Activated B cell treated with CpG ODN at 0.5 μM for 24 hours (primary cell): ENCODE measurements around the gene FSD1L. TPM values are rescaled to one million over a fixed set of nuclear protein-coding genes. Genes with fewer than 3 reads are reported as not detected.
A peak's percentile ranks its signal among the peaks of the same experiment; 100 is the strongest.

Experiments used
- ATAC-seq: fragments of 200-7000 bp; cut with Tn5 transposase; one replicate; pipeline ENCODE4 v1.10.0; 2021; ENCODE audit warnings: low read depth, mild to moderate bottlenecking, moderate library complexity
- CTCF ChIA-PET: fragments of 350-600 bp; sonication (Branson Sonifier 250); formaldehyde crosslinking; loops from one replicate; lab custom pipeline; 2021; ENCODE audit warnings: antibody characterized with exemption; lab: Charles Lee
- POLR2A ChIA-PET: fragments of 350-600 bp; sonication (Branson Sonifier 250); formaldehyde crosslinking; loops from one replicate; lab custom pipeline; 2021; ENCODE audit warnings: antibody characterized with exemption; lab: Charles Lee
- DNase-seq: peaks from one replicate; pipeline ENCODE4 v3.0.0; 2022
- H3K27ac Mint-ChIP-seq: one replicate; pipeline ENCODE4 v1.8.0; 2020; ENCODE audit warnings: mixed read lengths
- H3K27me3 Mint-ChIP-seq: one replicate; pipeline ENCODE4 v1.8.0; 2021; ENCODE audit warnings: mixed read lengths
- H3K36me3 Mint-ChIP-seq: one replicate; pipeline ENCODE4 v1.8.0; 2021; ENCODE audit warnings: low read depth, mixed read lengths
- H3K4me1 Mint-ChIP-seq: one replicate; pipeline ENCODE4 v1.8.0; 2021; ENCODE audit warnings: mixed read lengths
- H3K4me3 Mint-ChIP-seq: one replicate; pipeline ENCODE4 v1.8.0; 2020; ENCODE audit warnings: mild to moderate bottlenecking, mixed read lengths
- H3K9me3 Mint-ChIP-seq: one replicate; pipeline ENCODE4 v1.8.0; 2020; ENCODE audit warnings: mixed read lengths
- intact Hi-C: fragments of 100-400 bp; cut with micrococcal nuclease; formaldehyde crosslinking; loops from one replicate; pipeline ENCODE4 v1.15.1; 2024
- total RNA-seq: library from RNA; stranded (reverse); gene quantifications from 2 replicates; pipeline ENCODE4 v1.2.3, GENCODE V29; 2022
- TF ChIP-seq, protein P1 (sequence below): fragments of 200-600 bp; IDR thresholded peaks from one replicate; pipeline ENCODE4 v1.8.0; 2022; ENCODE audit warnings: antibody characterized with exemption, mild to moderate bottlenecking

FSD1L gene
- total RNA-seq, result 10.2 and 12.4 TPM in 2 replicates

DNA sequence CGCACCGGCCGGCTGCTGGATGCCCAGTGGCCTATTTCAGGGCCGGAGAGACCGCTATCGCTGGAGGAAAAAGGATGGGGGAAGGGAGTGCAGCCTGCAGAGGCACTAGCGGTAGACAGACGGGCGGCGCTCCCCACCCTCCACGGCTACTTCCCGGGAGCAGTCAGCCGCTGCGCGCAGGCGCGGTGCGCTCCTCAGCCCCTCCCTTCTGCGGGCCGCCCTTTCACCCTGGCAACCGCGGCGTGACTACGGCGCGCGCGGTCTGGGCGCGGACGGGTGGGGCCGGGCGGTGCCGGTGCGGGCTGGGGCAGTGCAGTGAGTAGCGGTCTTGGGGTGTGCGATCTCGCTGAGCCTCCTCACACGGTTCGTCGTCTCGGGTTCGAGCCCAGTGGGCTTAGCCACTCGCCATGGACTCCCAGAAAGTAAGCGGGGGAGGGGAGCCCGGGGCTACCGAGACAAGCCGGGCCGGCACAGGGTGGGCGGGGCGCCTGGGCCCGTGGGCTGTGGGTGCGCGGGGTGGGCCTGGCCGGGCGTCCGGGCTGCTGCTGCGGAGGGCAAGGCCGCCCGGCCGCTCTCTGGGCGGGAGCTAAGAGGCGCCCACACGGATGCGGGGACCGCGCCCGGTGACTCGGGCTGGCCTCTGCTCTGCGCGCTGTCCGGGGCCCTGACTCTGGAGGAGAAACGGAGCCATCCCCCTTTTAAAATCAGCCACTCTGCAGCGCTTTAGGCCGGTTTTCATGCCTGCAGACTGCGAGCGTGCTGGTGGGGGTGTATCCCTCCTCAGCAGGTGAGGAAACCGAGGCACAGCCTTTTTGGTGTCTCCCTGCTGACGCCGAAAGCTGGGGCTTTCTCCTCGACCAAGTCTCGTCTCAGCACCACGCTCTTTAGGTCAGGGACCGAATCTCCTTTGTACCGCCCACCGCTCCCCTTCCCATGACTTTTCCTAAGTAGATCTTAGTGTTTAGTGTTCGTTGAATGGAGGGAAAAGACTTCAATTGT lies at the start of gene FSD1L:
TSS of gene FSD1L (plus strand) at position 221 of the 999 bp plus-strand sequence. CDS start at position 408, 187 bp downstream.
- CTCF ChIA-PET, result no interaction called here
- TF ChIP-seq, protein P1, sequence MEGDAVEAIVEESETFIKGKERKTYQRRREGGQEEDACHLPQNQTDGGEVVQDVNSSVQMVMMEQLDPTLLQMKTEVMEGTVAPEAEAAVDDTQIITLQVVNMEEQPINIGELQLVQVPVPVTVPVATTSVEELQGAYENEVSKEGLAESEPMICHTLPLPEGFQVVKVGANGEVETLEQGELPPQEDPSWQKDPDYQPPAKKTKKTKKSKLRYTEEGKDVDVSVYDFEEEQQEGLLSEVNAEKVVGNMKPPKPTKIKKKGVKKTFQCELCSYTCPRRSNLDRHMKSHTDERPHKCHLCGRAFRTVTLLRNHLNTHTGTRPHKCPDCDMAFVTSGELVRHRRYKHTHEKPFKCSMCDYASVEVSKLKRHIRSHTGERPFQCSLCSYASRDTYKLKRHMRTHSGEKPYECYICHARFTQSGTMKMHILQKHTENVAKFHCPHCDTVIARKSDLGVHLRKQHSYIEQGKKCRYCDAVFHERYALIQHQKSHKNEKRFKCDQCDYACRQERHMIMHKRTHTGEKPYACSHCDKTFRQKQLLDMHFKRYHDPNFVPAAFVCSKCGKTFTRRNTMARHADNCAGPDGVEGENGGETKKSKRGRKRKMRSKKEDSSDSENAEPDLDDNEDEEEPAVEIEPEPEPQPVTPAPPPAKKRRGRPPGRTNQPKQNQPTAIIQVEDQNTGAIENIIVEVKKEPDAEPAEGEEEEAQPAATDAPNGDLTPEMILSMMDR, result no peak
- Mint-ChIP-seq H3K9me3 (no peaks in the 10 kb centered on the region), H3K27me3 (no peaks in the 10 kb centered on the region), H3K4me3 (peak within 1 kb of the TSS; percentile 90), H3K36me3 (no peaks in the 10 kb centered on the region), H3K4me1 (peaks cover 17% of the 10 kb centered on the region), H3K27ac (peak within 1 kb of the TSS; percentile 75)
- DNase-seq (peak; percentile 89), ATAC-seq (peak; percentile 92)
- intact Hi-C loops, result loop anchor here (1.0 to 2.0 kb wide), 8 partner anchors 52 to 1355 kb away; partner anchors contain the start of genes ABCA1, FKTN, NIPSNAP3A and SLC44A1
- POLR2A ChIA-PET, result interaction anchor here (0.7 to 0.8 kb wide), 3 partner anchors 144 to 245 kb away, joined by 3 to 7 read pairs (median 6); partner anchors contain the start of gene SLC44A1

DNA sequence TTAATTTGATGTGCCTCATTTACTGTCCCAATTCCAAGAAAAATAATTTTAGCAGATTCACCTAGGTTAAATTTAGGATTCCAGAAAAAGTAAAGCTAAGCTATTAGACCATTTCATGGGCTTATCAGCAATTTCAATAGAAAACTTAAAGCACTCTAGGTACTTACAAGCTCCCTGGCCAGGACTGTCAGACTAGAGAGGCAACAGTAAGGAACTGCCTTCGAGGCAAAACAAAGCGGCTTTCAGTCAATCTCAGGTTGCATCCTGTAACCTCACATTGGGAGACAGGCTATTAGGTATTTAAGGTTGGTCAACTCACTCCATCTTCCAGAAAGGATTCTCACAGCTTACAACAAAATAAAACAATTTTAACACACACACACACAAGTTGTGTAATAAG lies 48.7 kb upstream of the FSD1L start:
- H3K27me3 Mint-ChIP-seq, result peaks cover 4% of the 10 kb centered on the region
- ChIA-PET CTCF (interaction anchor here (1.6 kb wide), 1 partner anchor 14 kb away, joined by 5 read pairs; no protein-coding TSS in a partner anchor), POLR2A (no interaction called here)
- no peak overlapping the region for H3K27ac Mint-ChIP-seq
- no peaks in the 10 kb centered on the region for H3K36me3 Mint-ChIP-seq
- no peaks in the 10 kb centered on the region for H3K9me3 Mint-ChIP-seq
- DNase-seq (no peak), ATAC-seq (no peak)
- H3K4me3 Mint-ChIP-seq, result no peak overlapping the region
- TF ChIP-seq, protein P1, result no peak
- H3K4me1 Mint-ChIP-seq, result no peaks in the 10 kb centered on the region
- intact Hi-C loops, result no loop called here

DNA sequence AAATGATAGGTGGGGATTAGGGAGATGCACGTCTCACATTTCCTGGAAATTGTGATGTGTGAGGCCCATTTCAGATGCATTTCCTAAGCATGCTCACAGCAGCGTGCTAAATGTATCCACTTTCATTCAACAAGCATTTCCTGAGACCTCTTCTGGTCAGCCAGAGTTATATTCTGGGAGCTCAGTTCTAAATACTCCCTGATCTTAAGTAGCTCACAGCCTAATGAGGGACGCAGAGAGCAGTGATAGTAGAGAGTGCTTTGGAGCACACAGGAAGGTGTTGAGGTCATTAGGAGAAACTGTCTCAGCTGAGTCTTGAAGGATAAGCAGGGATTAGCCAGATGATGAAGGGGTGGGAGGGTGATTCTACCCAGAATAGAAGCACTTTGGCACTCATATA lies 46.2 kb upstream of the FSD1L start:
- ChIA-PET CTCF (no interaction called here), POLR2A (no interaction called here)
- no peaks in the 10 kb centered on the region for H3K9me3 Mint-ChIP-seq

DNA sequence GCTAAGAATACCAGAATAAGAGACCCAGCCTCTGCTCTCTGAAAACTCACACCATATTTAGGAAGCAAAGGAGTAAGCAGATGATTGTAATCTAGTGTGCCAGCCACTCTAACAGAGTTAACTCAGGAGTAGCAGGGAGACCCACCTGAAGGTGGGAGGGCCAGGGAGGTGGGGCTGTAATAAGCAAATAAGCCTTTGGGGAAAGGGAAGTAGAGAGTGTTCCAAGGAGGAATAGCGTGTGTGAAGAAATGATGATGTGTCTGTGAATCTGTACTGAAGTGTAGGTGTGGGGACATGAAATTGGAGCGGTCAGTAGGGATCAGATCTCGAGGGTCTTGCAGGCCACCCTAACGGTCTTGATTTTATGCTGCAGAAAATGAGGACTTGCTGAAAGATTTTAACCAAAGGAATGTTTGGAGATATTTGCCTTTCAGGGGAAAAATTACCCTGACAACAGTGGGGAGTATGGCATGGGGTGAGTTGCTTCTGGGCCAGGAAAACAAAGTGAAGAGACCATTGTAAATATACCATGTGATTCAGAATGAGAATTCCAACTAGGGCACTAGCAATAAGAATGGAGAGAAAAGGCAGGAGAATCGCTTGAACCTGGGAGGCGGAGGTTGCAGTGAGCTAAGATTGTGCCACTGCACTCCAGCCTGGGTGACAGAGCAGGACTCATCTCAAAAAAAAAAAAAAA lies 44.1 kb upstream of the FSD1L start:
- H3K4me1 Mint-ChIP-seq, result peaks cover 18% of the 10 kb centered on the region

More for the DNA sequence above, 46.2 kb upstream of the FSD1L start:
- DNase-seq (no peak), ATAC-seq (no peak)
- peaks cover 18% of the 10 kb centered on the region for H3K4me1 Mint-ChIP-seq
- intact Hi-C loops, result no loop called here
- H3K27ac Mint-ChIP-seq, result no peak overlapping the region
- H3K4me3 Mint-ChIP-seq, result no peak overlapping the region
- TF ChIP-seq, protein P1, result no peak
- peaks cover 4% of the 10 kb centered on the region for H3K27me3 Mint-ChIP-seq
- no peaks in the 10 kb centered on the region for H3K36me3 Mint-ChIP-seq

More for the DNA sequence above, 44.1 kb upstream of the FSD1L start:
- Mint-ChIP-seq H3K4me3 (no peak overlapping the region), H3K27ac (no peak overlapping the region), H3K27me3 (peaks cover 4% of the 10 kb centered on the region), H3K9me3 (peaks cover 4% of the 10 kb centered on the region), H3K36me3 (no peaks in the 10 kb centered on the region)
- ATAC-seq, result no peak
- CTCF ChIA-PET, result interaction anchor here (0.8 kb wide), 1 partner anchor 12 kb away, joined by 3 read pairs; no protein-coding TSS in a partner anchor
- POLR2A ChIA-PET, result interaction anchor here (0.7 kb wide), 1 partner anchor 169 kb away, joined by 6 read pairs; no protein-coding TSS in a partner anchor
- intact Hi-C loops, result no loop called here
- TF ChIP-seq, protein P1, result no peak
- DNase-seq, result no peak
